ENCODE results near the gene MRGPRG.

DNA sequence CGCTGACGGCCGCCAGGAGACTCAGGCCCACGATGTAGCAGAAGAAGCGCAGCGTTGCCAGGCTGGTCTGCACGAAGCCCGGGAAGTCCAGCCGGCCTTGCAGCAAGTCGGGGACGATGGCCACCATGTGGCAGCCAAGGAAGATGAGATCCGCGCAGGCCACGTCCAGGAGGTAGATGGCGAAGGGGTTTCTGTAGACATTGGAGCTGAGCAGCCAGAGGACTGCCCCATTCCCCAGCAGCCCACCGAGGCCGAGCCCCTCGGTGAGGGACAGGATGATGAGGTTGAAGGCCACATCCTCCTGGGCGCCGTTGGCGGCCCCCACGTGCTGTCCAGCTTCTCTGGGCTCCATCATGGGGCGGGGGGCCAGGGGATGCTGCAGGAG, 9.8 kb upstream of the MRGPRG start:
- TF ChIP-seq, protein P1, sequence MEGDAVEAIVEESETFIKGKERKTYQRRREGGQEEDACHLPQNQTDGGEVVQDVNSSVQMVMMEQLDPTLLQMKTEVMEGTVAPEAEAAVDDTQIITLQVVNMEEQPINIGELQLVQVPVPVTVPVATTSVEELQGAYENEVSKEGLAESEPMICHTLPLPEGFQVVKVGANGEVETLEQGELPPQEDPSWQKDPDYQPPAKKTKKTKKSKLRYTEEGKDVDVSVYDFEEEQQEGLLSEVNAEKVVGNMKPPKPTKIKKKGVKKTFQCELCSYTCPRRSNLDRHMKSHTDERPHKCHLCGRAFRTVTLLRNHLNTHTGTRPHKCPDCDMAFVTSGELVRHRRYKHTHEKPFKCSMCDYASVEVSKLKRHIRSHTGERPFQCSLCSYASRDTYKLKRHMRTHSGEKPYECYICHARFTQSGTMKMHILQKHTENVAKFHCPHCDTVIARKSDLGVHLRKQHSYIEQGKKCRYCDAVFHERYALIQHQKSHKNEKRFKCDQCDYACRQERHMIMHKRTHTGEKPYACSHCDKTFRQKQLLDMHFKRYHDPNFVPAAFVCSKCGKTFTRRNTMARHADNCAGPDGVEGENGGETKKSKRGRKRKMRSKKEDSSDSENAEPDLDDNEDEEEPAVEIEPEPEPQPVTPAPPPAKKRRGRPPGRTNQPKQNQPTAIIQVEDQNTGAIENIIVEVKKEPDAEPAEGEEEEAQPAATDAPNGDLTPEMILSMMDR (conservative IDR thresholded peaks at IDR 0.05; ENCODE audit: low read length): no peak
- TF ChIP-seq EZH2phosphoT487 (IDR thresholded peaks at IDR 0.05; ENCODE audit: borderline replicate concordance): no peak

All from Loucy (cell line).